SKM-1 treated with dmso at 0.1 percent for 144 hours (cell line): ENCODE measurements around the gene WDFY3.

Experiments used
- DNase-seq: peaks from one replicate; lab custom pipeline; 2025; ENCODE audit not compliant: unreplicated experiment; lab: John Stamatoyannopoulos, UW

Gene WDFY3, protein sequence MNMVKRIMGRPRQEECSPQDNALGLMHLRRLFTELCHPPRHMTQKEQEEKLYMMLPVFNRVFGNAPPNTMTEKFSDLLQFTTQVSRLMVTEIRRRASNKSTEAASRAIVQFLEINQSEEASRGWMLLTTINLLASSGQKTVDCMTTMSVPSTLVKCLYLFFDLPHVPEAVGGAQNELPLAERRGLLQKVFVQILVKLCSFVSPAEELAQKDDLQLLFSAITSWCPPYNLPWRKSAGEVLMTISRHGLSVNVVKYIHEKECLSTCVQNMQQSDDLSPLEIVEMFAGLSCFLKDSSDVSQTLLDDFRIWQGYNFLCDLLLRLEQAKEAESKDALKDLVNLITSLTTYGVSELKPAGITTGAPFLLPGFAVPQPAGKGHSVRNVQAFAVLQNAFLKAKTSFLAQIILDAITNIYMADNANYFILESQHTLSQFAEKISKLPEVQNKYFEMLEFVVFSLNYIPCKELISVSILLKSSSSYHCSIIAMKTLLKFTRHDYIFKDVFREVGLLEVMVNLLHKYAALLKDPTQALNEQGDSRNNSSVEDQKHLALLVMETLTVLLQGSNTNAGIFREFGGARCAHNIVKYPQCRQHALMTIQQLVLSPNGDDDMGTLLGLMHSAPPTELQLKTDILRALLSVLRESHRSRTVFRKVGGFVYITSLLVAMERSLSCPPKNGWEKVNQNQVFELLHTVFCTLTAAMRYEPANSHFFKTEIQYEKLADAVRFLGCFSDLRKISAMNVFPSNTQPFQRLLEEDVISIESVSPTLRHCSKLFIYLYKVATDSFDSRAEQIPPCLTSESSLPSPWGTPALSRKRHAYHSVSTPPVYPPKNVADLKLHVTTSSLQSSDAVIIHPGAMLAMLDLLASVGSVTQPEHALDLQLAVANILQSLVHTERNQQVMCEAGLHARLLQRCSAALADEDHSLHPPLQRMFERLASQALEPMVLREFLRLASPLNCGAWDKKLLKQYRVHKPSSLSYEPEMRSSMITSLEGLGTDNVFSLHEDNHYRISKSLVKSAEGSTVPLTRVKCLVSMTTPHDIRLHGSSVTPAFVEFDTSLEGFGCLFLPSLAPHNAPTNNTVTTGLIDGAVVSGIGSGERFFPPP (N-terminal part only)

DNA sequence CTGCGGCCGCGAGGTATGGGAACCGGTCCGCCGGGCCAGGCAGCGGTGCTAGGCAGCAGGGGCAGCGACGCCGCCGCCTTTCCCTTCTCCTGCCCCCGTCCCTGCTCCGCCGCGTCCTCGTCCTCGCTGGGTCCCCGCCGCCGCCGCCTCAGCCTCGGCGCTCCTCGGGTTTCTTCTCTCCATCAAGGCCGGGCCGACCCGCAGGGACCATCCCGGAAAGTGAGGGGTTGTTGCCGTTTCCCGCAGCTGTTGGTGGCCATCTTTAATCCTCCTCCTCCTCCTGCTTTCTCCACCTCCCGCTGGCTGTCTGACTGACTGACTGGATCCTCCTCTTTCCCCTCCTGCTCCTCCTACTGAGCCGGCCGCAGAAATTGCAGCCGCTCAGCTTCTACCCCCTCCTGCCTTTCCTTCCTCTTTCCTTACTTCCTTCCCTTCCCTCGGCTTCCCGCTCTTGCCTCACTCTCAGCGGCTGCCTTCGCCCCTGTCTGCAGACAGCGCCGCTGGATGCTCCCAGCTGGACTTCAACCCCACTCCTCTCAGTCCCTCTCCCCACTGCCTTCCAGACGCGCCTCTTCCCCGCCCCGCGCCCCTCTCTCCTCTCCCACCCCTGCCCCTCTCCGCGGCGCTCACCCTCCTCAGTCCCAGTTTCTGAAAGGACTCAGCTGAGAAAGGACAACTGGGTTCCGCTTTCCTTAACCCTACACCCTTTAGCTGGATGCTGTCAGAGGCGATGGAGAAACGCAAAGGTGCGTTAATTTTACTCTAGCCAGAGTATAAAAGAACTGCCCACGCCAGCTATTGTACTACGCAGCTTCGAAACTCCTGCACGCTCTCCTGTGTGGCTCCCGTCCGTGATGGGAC, at the start of gene WDFY3:
Gene WDFY3, minus strand, starts transcription at position 309 of the 861 bp plus-strand sequence. CDS start 106,099 bp downstream, outside the sequence.
- peak; percentile 97 for DNase-seq

DNA sequence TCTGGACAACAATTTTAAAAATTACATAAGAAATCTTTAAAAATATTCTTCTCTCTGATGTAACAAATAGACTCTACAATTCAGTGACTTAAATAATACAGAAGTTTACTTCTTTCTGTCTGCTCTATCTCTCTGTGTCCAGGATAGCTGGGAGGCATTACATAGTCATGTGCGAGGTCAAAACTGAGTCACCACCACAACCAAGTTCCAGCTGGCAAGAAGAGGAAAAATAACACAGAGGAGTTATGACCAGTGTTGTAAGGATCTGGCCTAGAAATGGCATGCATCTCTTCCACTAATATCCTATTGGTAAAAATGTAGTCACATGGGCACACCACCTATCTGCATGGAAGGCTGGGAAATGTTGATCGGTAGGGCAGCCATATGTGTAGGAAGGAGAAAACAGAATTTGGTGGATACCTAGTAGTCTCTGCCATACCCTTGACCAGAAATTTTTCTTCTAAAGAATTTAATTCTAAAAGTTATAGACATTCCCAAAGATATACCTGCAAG, 39.4 kb upstream of the WDFY3 start:
- no peak for DNase-seq

- DNase-seq, result no peak
Measured at GRCh38 chr4:85000343-85000742, 33.9 kb upstream of the WDFY3 start.

DNA sequence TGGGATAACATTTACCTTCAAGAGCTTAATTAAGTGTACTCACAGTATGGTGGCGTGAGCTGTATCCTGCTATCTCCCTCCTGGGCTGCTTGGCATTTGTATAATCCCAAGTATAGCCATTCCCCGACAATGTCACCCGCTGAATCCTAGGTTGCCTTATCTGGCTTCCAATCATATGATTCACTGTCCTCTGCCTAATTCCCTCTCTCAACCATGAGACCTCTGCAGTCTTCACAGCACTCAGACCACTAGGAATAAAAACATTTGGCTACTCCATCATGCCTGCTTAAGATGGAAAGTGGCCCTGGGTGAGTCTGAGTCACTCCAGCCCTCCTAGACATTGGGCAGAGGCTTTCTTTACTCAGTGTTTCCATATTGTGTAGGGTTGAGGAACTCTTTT, 28.9 kb upstream of the WDFY3 start:
- DNase-seq, result no peak

GRCh38 chr4:84994280-84994679, 27.8 kb upstream of the WDFY3 start:
- no peak for DNase-seq

- no peak for DNase-seq
Measured at GRCh38 chr4:84985952-84986351, 19.5 kb upstream of the WDFY3 start.

- peak; percentile 25 for DNase-seq
Measured at GRCh38 chr4:84977396-84977795, 10.9 kb upstream of the WDFY3 start.

DNA sequence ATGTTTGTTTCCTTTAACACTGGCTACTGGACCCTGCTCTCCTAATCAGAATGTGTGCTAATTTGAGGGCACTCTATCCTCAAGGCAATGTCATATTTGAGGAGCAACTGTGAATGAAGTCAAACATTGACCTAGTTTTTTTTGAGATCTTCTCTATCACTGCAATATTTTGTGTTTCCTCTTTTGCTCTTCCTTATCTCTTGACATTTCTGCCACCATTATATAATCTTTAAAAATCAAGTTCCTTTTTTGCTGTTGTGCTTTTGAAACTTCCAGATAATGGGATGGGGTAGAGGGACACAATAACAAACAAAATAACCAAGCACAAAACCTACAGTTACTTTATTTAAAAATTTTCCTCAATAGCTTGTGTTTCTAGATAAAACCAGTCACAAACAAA, 7.4 kb upstream of the WDFY3 start:
- peak; percentile 23 for DNase-seq

GRCh38 chr4:84971319-84971932, 4.9 kb upstream of the WDFY3 start:
- peak; percentile 65 for DNase-seq

DNA sequence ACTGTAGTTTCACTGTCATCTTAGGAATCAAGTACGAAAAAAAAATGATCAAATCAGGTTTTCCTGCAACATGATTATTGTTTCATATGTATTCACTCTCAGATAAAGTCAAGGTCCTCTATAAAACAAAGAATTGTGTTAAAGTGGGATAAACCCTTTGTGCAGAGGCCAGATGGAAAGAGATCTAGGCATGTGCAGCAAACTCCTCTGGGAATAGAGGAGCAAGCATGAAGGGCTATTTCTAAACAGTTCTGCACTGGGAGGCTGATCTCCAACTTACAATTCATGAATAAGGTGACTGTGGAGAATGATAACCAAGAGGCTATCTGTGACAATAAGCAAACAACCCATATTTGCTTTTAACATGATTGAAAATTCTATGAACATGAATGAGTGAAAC, 2.4 kb upstream of the WDFY3 start:
- DNase-seq, result no peak

DNA sequence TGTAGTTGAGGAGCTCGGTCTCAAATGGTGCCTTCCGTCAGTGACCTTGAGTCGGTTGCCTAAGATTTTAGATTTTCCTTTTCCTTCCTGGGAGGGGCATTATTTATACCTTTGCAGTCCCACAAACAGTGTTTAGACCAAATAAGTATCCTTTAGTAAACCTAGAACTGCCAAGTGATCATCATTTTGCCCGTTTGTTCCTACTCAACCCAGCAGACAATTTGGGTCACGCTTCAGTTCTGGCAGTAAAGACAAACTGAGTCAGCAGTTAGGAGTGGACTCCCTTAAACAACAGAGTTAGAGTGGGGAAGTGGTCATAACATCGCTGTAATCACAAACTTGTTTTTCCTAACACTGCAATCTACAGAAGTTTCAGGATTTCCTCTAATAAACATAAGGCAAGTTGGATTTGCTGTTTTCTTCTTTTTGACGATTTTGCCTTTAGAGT, 777 bp upstream of the WDFY3 start:
- no peak for DNase-seq

DNA sequence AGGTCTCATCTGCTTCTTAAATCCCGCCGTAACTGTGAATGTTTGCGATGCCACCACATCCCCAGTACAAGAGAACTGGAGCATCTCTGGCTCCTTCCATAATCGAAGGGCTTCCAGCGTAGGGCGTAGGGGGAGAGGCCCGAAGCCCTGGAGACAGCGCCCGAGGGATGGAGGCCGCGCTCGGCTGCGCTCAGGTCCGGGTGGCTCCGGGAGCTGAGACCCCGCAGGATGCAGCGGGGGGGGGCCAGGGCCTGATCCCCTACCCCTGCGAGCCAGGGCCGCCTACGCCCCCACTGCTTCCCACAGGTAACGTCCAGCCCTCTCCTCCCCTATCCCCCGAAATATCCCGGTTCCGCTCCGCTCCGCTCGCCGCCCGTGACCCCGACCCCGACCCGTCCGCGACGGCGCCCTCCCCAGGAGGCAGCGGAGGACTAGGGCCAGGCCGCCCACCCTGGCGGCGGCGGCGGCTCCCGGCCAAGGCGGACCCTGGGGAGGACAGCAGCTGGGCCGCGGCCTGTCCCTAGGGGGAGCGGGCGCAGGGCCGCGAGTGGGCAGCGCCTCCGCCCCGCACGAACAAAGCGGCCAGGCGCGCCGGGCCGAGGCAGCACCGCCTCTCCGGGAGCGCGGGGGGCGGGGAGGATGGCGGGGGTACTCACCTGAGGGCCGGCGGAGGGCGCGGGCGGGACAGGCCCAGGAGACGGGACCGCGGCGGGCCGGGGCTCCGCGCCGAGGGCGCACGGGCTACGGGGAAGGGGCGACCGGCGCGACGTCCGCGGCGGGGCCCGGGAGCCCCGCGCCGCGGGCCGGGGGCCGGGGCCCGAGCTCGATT, 723 bp downstream of the WDFY3 start:
- no peak for DNase-seq

DNA sequence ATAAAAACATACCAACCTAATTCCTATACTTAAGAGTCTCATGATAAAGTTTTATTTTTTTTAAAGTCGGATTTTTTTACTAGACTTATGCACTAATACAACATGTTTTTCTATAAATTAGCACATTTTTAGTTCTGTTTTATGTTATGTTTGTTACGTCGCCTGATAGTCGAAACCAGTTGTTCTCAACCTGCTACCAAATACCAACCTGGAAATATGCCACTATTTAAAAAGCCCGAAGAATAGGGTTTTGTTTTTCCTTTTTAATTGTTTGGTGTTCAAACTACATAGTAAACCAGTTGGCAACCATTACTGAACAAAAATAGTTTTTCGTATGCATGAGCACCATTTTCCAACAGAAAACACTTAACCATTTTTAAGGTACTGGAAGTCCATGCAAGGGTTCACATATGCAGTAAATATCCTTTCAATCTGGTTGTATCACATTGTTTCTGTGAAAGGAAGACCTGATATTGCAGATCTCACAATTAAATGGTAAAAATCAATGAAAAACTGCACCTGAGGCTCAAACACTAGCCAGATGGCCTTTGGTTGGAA, 1.4 kb downstream of the WDFY3 start:
- DNase-seq, result no peak

GRCh38 chr4:84962102-84962501, 4.4 kb downstream of the WDFY3 start:
- DNase-seq, result no peak

DNA sequence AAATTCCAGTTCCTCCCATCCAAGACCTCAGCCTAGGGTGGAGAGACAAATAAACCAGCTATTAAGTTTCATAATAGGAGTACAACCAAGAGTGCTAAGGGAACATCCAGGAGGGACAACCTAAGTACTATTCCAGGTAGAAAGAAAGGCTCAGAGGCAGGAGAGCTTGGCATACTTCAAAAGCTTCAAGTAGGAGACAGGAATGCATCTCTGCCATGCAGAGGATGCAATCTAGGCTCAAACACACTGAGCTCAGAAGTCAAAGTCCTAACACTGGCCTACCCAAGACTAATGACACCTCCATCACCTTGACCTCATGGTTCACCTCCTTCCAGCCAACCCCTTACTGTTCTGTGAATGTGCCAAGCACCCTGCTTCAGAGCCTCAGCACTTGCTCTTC, 8.1 kb downstream of the WDFY3 start:
- DNase-seq, result no peak

- DNase-seq, result no peak
Measured at GRCh38 chr4:84957514-84958420, 8.7 kb downstream of the WDFY3 start.

DNA sequence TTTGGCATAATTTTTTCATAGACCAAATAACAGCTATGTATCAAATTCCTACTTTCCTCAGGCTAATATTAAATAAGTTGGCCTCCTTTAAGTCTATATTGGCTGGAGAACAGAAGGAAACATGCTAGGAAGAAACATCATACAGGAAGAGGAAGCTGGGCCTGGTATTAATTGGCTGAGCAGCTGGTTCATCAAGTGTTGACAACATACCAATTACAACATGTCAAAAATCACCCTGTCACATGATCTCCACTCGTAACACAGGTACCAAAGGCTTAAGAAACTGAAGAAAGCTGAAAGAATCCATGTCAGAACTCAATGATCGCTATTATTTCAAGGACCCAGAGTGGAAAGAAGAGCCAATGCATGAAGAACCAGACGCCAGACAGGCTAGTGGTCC, 10.5 kb downstream of the WDFY3 start:
- no peak for DNase-seq
